T-helper 22 cell (primary cell): ENCODE measurements around the gene INSRR.

Source experiments
- DNase-seq: peaks from one replicate; pipeline ENCODE4 v3.0.0-alpha.2; 2020; ENCODE audit warnings: low read depth

Gene INSRR

GRCh38 chr1:156874142-156874541, 15.2 kb upstream of the INSRR start:
- DNase-seq = no peak

GRCh38 chr1:156873659-156874058, 14.7 kb upstream of the INSRR start:
- no peak for DNase-seq

- DNase-seq = no peak
These were observed 10.5 kb upstream of the INSRR start for GRCh38 chr1:156869455-156869854.

GRCh38 chr1:156868341-156868740, 9.4 kb upstream of the INSRR start:
- DNase-seq = no peak

- no peak for DNase-seq
These were observed 7.5 kb upstream of the INSRR start for GRCh38 chr1:156866249-156866909.

- DNase-seq = no peak
These were observed 6.9 kb upstream of the INSRR start for GRCh38 chr1:156865865-156866248.

- no peak for DNase-seq
These were observed 6.3 kb upstream of the INSRR start for GRCh38 chr1:156865258-156865657.

- DNase-seq = no peak
These were observed 5.9 kb upstream of the INSRR start for GRCh38 chr1:156864796-156865195.

GRCh38 chr1:156863631-156864030, 4.7 kb upstream of the INSRR start:
- no peak for DNase-seq

GRCh38 chr1:156862997-156863599, 4.2 kb upstream of the INSRR start:
- DNase-seq = no peak

GRCh38 chr1:156862584-156862983, 3.7 kb upstream of the INSRR start:
- no peak for DNase-seq

GRCh38 chr1:156860628-156861423, 1.9 kb upstream of the INSRR start, which contains the start of gene NTRK1:
TSS of gene NTRK1 (plus strand) at chr1:156860865. CDS start at chr1:156860935, 70 bp downstream.
- DNase-seq = peak; percentile 38

- no peak for DNase-seq
These were observed 1.3 kb upstream of the INSRR start for GRCh38 chr1:156860113-156860627.

- no peak for DNase-seq
These were observed 701 bp upstream of the INSRR start for GRCh38 chr1:156859523-156860112.

- DNase-seq = no peak
These were observed 361 bp downstream of the INSRR start for GRCh38 chr1:156858555-156858956.

GRCh38 chr1:156857532-156857931, 1.4 kb downstream of the INSRR start:
- DNase-seq = no peak

- DNase-seq = no peak
These were observed 2.6 kb downstream of the INSRR start for GRCh38 chr1:156856282-156856785.

- DNase-seq = no peak
These were observed 4.3 kb downstream of the INSRR start for GRCh38 chr1:156854634-156855033.

GRCh38 chr1:156853761-156854160, 5.2 kb downstream of the INSRR start:
- no peak for DNase-seq

GRCh38 chr1:156852418-156852874, 6.5 kb downstream of the INSRR start:
- no peak for DNase-seq

- no peak for DNase-seq
These were observed 7.0 kb downstream of the INSRR start for GRCh38 chr1:156851779-156852417.

- DNase-seq = no peak
These were observed 9.8 kb downstream of the INSRR start for GRCh38 chr1:156849151-156849496.
